ENCODE results near the gene PIGBOS1. TPM values are rescaled to one million over a fixed set of nuclear protein-coding genes. Genes with fewer than 3 reads are reported as not detected.

Gene PIGBOS1
- polyA plus RNA-seq, 2 of the 4 experiments (the other 2 are of a cell fraction), result 33.5 to 42.3 TPM

GRCh38 chr15:55357774-55358173, 38.9 kb upstream of the PIGBOS1 start:
- TF ChIP-seq FOXS1 (CRISPR knock-in tag; IDR thresholded peaks at IDR 0.05) (no peak), MAFK (IDR thresholded peaks at IDR 0.05; ENCODE audit: partially characterized antibody) (no peak), ATOH8 (CRISPR knock-in tag; IDR thresholded peaks at IDR 0.05; ENCODE audit: low read depth) (no peak), MYC (IDR thresholded peaks at IDR 0.05; ENCODE audit: borderline replicate concordance, low read length) (no peak), CEBPB (IDR thresholded peaks at IDR 0.05) (no peak), NPAS2 (CRISPR knock-in tag; IDR thresholded peaks at IDR 0.05; ENCODE audit: borderline replicate concordance) (no peak), HOXA7 (CRISPR knock-in tag; IDR thresholded peaks at IDR 0.05) (no peak), EP300 (IDR thresholded peaks at IDR 0.05) (no peak), CHD2 (IDR thresholded peaks at IDR 0.05; ENCODE audit: low read length, partially characterized antibody) (no peak), KDM1A (IDR thresholded peaks at IDR 0.05; ENCODE audit: low read depth) (no peak)
- Histone ChIP-seq H3K4me1 (peaks cover 13% of the 10 kb centered on the region; the same call in 2 of the 3 replicates), H3K4me2 (no peak overlapping the region), H3K27ac (no peak overlapping the region), H3K4me3 (no peak overlapping the region), H3K9me3 (no peaks in the 10 kb centered on the region)
- no peak for DNase-seq (ENCODE audit: low read depth in 1 of 2, low spot score in 1 of 2)
- ChIA-PET CTCF (interaction anchor here (0.6 to 1.5 kb wide), 7 partner anchors 10 to 141 kb away, joined by 3 to 7 read pairs (median 3); no protein-coding TSS in a partner anchor), POLR2A (interaction anchor here (0.7 kb wide), 1 partner anchor 161 kb away, joined by 3 read pairs; the partner anchor contains the start of gene RSL24D1)
- no peak for ATAC-seq
- 89% methylated on average over 2 of the region's 2 CpGs for WGBS (ENCODE audit: missing lambda C conversion rate)
- no peak for FAIRE-seq

- no peak for ATAC-seq
- Histone ChIP-seq H3K4me2 (no peak overlapping the region), H3K27ac (no peak overlapping the region), H3K4me1 (peaks cover 13% of the 10 kb centered on the region; the same call in 2 of the 3 replicates), H3K9me3 (no peaks in the 10 kb centered on the region), H3K4me3 (no peak overlapping the region)
- CTCF ChIA-PET, result interaction anchor here (0.6 to 1.3 kb wide), 2 partner anchors 12 to 140 kb away, joined by 3 read pairs; no protein-coding TSS in a partner anchor
- DNase-seq (ENCODE audit: low read depth in 1 of 2, low spot score in 1 of 2), result no peak
- POLR2A ChIA-PET, result interaction anchor here (0.7 kb wide), 1 partner anchor 160 kb away, joined by 3 read pairs; the partner anchor contains the start of gene RSL24D1
- TF ChIP-seq EHF (CRISPR knock-in tag; IDR thresholded peaks at IDR 0.05), result no peak
- TF ChIP-seq POLR2AphosphoS2 (conservative IDR thresholded peaks at IDR 0.05; ENCODE audit: low read length), result 0 out of 2 replicates have a peak, but pooled peaks have one; percentile 51
- 96% methylated on average over 5 of the region's 5 CpGs for WGBS (ENCODE audit: missing lambda C conversion rate)
- FAIRE-seq, result peak; percentile 74
Measured at GRCh38 chr15:55356985-55357585, 38.2 kb upstream of the PIGBOS1 start.

- no peak for FAIRE-seq
- peaks cover 6% of the 10 kb centered on the region; the same call in 2 of the 3 replicates for H3K4me1 ChIP-seq
- ChIA-PET POLR2A (no interaction called here), CTCF (interaction anchor here (1.0 kb wide), 1 partner anchor 82 kb away, joined by 4 read pairs; no protein-coding TSS in a partner anchor)
- H3K9me3 ChIP-seq, result no peaks in the 10 kb centered on the region
- 92% methylated on average over 2 of the region's 2 CpGs for WGBS (ENCODE audit: missing lambda C conversion rate)
- no peak for DNase-seq (ENCODE audit: low read depth in 1 of 2, low spot score in 1 of 2)
- no peak for ATAC-seq
- H3K4me2 ChIP-seq, result no peak overlapping the region
- TF ChIP-seq HMGXB4 (CRISPR knock-in tag; IDR thresholded peaks at IDR 0.05; ENCODE audit: borderline replicate concordance) (no peak), FOSB (CRISPR knock-in tag; IDR thresholded peaks at IDR 0.05) (no peak)
- no peak overlapping the region for H3K27ac ChIP-seq
- no peak overlapping the region for H3K4me3 ChIP-seq
Measured at GRCh38 chr15:55353025-55353424, 34.1 kb upstream of the PIGBOS1 start.

- ATAC-seq, result no peak
Measured at GRCh38 chr15:55349282-55349681, 30.4 kb upstream of the PIGBOS1 start.

More at GRCh38 chr15:55349282-55349681, 30.4 kb upstream of the PIGBOS1 start:
- Histone ChIP-seq H3K4me2 (no peak overlapping the region), H3K27ac (no peak overlapping the region), H3K9me3 (no peaks in the 10 kb centered on the region), H3K4me1 (no peaks in the 10 kb centered on the region), H3K4me3 (no peak overlapping the region)
- POLR2A ChIA-PET, result no interaction called here
- WGBS (ENCODE audit: missing lambda C conversion rate), result 99% methylated on average over 2 of the region's 2 CpGs
- TF ChIP-seq ESRRA (IDR thresholded peaks at IDR 0.05; ENCODE audit: borderline replicate concordance, low read length) (no peak), MAFK (IDR thresholded peaks at IDR 0.05; ENCODE audit: partially characterized antibody) (no peak), JUNB (IDR thresholded peaks at IDR 0.05) (no peak), HEYL (CRISPR knock-in tag; IDR thresholded peaks at IDR 0.05) (no peak), FOSB (CRISPR knock-in tag; IDR thresholded peaks at IDR 0.05) (no peak), MAZ (IDR thresholded peaks at IDR 0.05; ENCODE audit: borderline replicate concordance, low read depth, low read length) (no peak), EHMT2 (IDR thresholded peaks at IDR 0.05; ENCODE audit: low read depth) (no peak), HDAC2 (IDR thresholded peaks at IDR 0.05) (no peak), SMC3 (IDR thresholded peaks at IDR 0.05) (no peak), EHF (CRISPR knock-in tag; IDR thresholded peaks at IDR 0.05) (no peak), PHF8 (IDR thresholded peaks at IDR 0.05; ENCODE audit: borderline replicate concordance, low read depth) (no peak), RNF2 (IDR thresholded peaks at IDR 0.05; ENCODE audit: borderline replicate concordance, low read depth) (no peak), ATOH8 (CRISPR knock-in tag; IDR thresholded peaks at IDR 0.05; ENCODE audit: low read depth) (no peak), EP300 (IDR thresholded peaks at IDR 0.05) (no peak)
- CTCF ChIA-PET, result interaction anchor here (0.8 to 1.2 kb wide), 2 partner anchors 30 to 90 kb away, joined by 3 read pairs; no protein-coding TSS in a partner anchor
- no peak for DNase-seq (ENCODE audit: low read depth in 1 of 2, low spot score in 1 of 2)
- FAIRE-seq, result peak; percentile 18

Data from A549 (cell line).